HepG2 (cell line): Measurements from ENCODE around the gene CD8A. TPM values are rescaled to one million over a fixed set of nuclear protein-coding genes. Genes with fewer than 3 reads are reported as not detected.

Experiments used
- ATAC-seq: fragments of 200-7000 bp; cut with Tn5 transposase; 3 replicates; pipeline ENCODE4 v1.9.1; 2020; ENCODE audit warnings: mild to moderate bottlenecking, moderate library complexity
- BruUV-seq: library from RNA; stranded (reverse); fragments of 400-500 nt; replicated peaks from 2 replicates; lab custom pipeline; 2021; lab: Mats Ljungman, UMichigan
- CTCF ChIA-PET: fragments of 300-600 bp; formaldehyde crosslinking; extraction: SDS; loops from one replicate; lab custom pipeline; 2021; ENCODE audit warnings: low total read pairs, inconsistent platforms, low intra/inter-chr PET ratio; lab: Yijun Ruan, JAX
- POLR2A ChIA-PET: fragments of 350-600 bp; sonication (Branson Sonifier 250); formaldehyde crosslinking; loops from one replicate; lab custom pipeline; 2020; ENCODE audit warnings: antibody characterized with exemption, inconsistent platforms; lab: Yijun Ruan, JAX
- DNase-seq: peaks from one replicate; pipeline ENCODE4 v3.0.0-alpha.2; 2015; ENCODE audit warnings: low spot score
- FAIRE-seq: peaks from 3 replicates; lab custom pipeline; 2011; peaks lifted over from hg19 to GRCh38; lab: Jason Lieb, UNC
- H2AFZ ChIP-seq: one replicate; pipeline ENCODE4 v1.6.1; 2011; ENCODE audit warnings: low read length, inconsistent platforms
- H3K27ac ChIP-seq: fragments of 300-600 bp; 3 replicates; pipeline ENCODE4 v1.8.0; 2011; ENCODE audit warnings: mixed run types, mild to moderate bottlenecking, mixed read lengths, low read length, inconsistent platforms; ENCODE audit not compliant: insufficient read depth; ENCODE audit errors: extremely low read length
- H3K27me3 ChIP-seq, 2 experiments: fragments of 200-600 bp in 1 of 2; 2 replicates in 1 of 2; 3 replicates in 1 of 2; pipeline versions ENCODE4 v1.6.0 to v1.8.0; 2011; ENCODE audit warnings: low read length in 2 of 2, mild to moderate bottlenecking in 2 of 2, moderate library complexity in 2 of 2, inconsistent platforms in 1 of 2; ENCODE audit not compliant: insufficient read depth in 2 of 2, control insufficient read depth in 1 of 2
- H3K36me3 ChIP-seq, 2 experiments: fragments of 200-600 bp in 1 of 2; replicated peaks in 1 of 2; 2 replicates in 1 of 2; 3 replicates in 1 of 2; pipeline versions ENCODE4 v1.5.1 to v1.8.0; 2011; ENCODE audit warnings: low read length in 2 of 2, inconsistent platforms in 1 of 2; ENCODE audit not compliant: insufficient read depth in 2 of 2, control insufficient read depth in 1 of 2
- H3K4me1 ChIP-seq: 2 replicates; pipeline ENCODE4 v1.5.1; 2012; ENCODE audit warnings: low read length, inconsistent platforms; ENCODE audit not compliant: insufficient read depth
- H3K4me2 ChIP-seq: 2 replicates; pipeline ENCODE4 v1.6.0; 2011; ENCODE audit warnings: low read depth, low read length, inconsistent platforms
- H3K4me3 ChIP-seq, 3 experiments: fragments of 200-600 bp in 1 of 3; sonication (generic), shearing (Covaris generic) in 1 of 3; replicated peaks in 1 of 3; 2 replicates each; pipeline ENCODE4 v1.5.1; 2011 to 2016; ENCODE audit warnings: low read length in 3 of 3, inconsistent platforms in 2 of 3, low read depth in 2 of 3, mild to moderate bottlenecking in 2 of 3, control low read depth in 1 of 3, mixed read lengths in 1 of 3; ENCODE audit not compliant: insufficient read depth in 1 of 3
- H3K79me2 ChIP-seq: one replicate; pipeline ENCODE4 v1.6.1; 2011; ENCODE audit warnings: low read length, inconsistent platforms; ENCODE audit not compliant: insufficient read depth
- H3K9ac ChIP-seq: 2 replicates; pipeline ENCODE4 v1.6.0; 2011; ENCODE audit warnings: mild to moderate bottlenecking, low read depth, low read length, inconsistent platforms; ENCODE audit not compliant: insufficient read depth
- H3K9me3 ChIP-seq: 2 replicates; pipeline ENCODE4 v1.5.1; 2012; ENCODE audit warnings: mild to moderate bottlenecking, low read length
- H4K20me1 ChIP-seq: 2 replicates; pipeline ENCODE4 v1.6.0; 2011; ENCODE audit warnings: inconsistent platforms, mild to moderate bottlenecking, low read length, moderate library complexity; ENCODE audit not compliant: insufficient read depth
- GABPB1 ChIP-seq: IDR thresholded peaks from 2 replicates; pipeline ENCODE4 v1.6.1; 2016; ENCODE audit warnings: mild to moderate bottlenecking, missing genetic modification reagents, moderate library complexity, missing compliant biosample characterization
- MLXIP ChIP-seq: sonication (generic); formaldehyde crosslinking; IDR thresholded peaks from 2 replicates; pipeline ENCODE4 v1.9.0; 2021; ENCODE audit warnings: missing genetic modification reagents, borderline replicate concordance
- RXRB ChIP-seq: IDR thresholded peaks from 2 replicates; pipeline ENCODE4 v1.6.1; 2016; ENCODE audit warnings: borderline replicate concordance, missing genetic modification reagents, missing compliant biosample characterization
- SNAI1 ChIP-seq: sonication (generic); formaldehyde crosslinking; IDR thresholded peaks from 2 replicates; pipeline ENCODE4 v1.5.0; 2020; ENCODE audit warnings: mild to moderate bottlenecking, missing genetic modification reagents, borderline replicate concordance
- ZNF274 ChIP-seq: sonication (generic); formaldehyde crosslinking; IDR thresholded peaks from 2 replicates; pipeline ENCODE4 v1.5.1; 2020; ENCODE audit warnings: mild to moderate bottlenecking, missing genetic modification reagents
- WGBS: methylation state at CpG from one replicate; pipeline ENCODE4 v1.1.6; 2017; ENCODE audit warnings: low lambda C conversion rate; 5-methylcytosine and 5-hydroxymethylcytosine counted together
- in situ Hi-C: cut with HindIII; loops from 2 replicates; pipeline ENCODE4 v1.10.0; 2017; ENCODE audit warnings: low pct_unique_long_range_greater_than_20kb; ENCODE audit not compliant: extremely low pct_ligation_motif_present
- intact Hi-C: fragments of 100-400 bp; cut with micrococcal nuclease; formaldehyde crosslinking; loops from one replicate; pipeline ENCODE4 v1.10.0; 2022; ENCODE audit not compliant: unreplicated experiment
- polyA plus RNA-seq, 8 experiments: library from polyadenylated mRNA; depleted of rRNA in 3 of 8; stranded (reverse) in 7 of 8; unstranded in 1 of 8; fragments of >200 nt; fragmentation: Illumina TruSeq in 4 of 8; extraction: Trizol in 4 of 8; gene quantifications; 2 replicates each; pipeline versions ENCODE4 v1.2.1 to v1.2.3, GENCODE V29; 2011 to 2016; ENCODE audit warnings: low read depth in 4 of 8, missing spikeins in 1 of 8, mixed read lengths in 1 of 8; ENCODE audit not compliant: insufficient read depth in 1 of 8
- total RNA-seq, 5 experiments: library from RNA; depleted of rRNA; stranded (reverse); fragments of >200 nt; fragmentation: Illumina TruSeq; extraction: Trizol; gene quantifications; 2 replicates each; pipeline ENCODE4 v1.2.3, GENCODE V29; 2016; ENCODE audit warnings: low read depth in 1 of 5
- TF ChIP-seq, protein P1 (sequence below): sonication (generic); formaldehyde crosslinking; IDR thresholded peaks from 2 replicates; pipeline ENCODE4 v1.4.0; 2020; ENCODE audit warnings: missing genetic modification reagents
- TF ChIP-seq, protein P2 (sequence below): fragments of 450-650 bp; IDR thresholded peaks from 2 replicates; pipeline ENCODE4 v1.6.1; 2017
- TF ChIP-seq, protein P3 (sequence below): IDR thresholded peaks from 2 replicates; pipeline ENCODE4 v1.4.0; 2020; ENCODE audit warnings: mild to moderate bottlenecking, missing genetic modification reagents
- TF ChIP-seq, protein P4 (sequence below): fragments of 450-650 bp; IDR thresholded peaks from 2 replicates; pipeline ENCODE4 v1.6.1; 2017; ENCODE audit warnings: mild to moderate bottlenecking

CD8A gene
- total and polyA plus RNA-seq, 2 of the 13 experiments (the other 11 are each of a cell fraction or from before 2014, with no cell fraction given), result 0.09 TPM; not detected in 1

GRCh38 chr2:86831537-86831936 is 40.8 kb upstream of the CD8A start (continued):
- no peak for TF ChIP-seq MLXIP (CRISPR knock-in tag)
- TF ChIP-seq, protein P1, sequence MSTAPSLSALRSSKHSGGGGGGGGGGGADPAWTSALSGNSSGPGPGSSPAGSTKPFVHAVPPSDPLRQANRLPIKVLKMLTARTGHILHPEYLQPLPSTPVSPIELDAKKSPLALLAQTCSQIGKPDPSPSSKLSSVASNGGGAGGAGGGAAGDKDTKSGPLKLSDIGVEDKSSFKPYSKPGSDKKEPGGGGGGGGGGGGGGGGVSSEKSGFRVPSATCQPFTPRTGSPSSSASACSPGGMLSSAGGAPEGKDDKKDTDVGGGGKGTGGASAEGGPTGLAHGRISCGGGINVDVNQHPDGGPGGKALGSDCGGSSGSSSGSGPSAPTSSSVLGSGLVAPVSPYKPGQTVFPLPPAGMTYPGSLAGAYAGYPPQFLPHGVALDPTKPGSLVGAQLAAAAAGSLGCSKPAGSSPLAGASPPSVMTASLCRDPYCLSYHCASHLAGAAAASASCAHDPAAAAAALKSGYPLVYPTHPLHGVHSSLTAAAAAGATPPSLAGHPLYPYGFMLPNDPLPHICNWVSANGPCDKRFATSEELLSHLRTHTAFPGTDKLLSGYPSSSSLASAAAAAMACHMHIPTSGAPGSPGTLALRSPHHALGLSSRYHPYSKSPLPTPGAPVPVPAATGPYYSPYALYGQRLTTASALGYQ (CRISPR knock-in tag), result no peak

GRCh38 chr2:86826951-86827350 is 36.2 kb upstream of the CD8A start:
- in situ Hi-C loops, result no loop called here
- Histone ChIP-seq H3K79me2 (no peaks in the 10 kb centered on the region), H2AFZ (no peak overlapping the region), H3K27ac (no peak overlapping the region), H3K36me3 (no peaks in the 10 kb centered on the region), H3K27me3 (peaks cover 0 to 26% of the 10 kb centered on the region in 2 experiments; a peak in 3 of 5 replicates), H3K4me3 (no peak overlapping the region), H3K4me2 (no peak overlapping the region), H3K9me3 (peaks cover 11% of the 10 kb centered on the region), H3K9ac (no peak overlapping the region), H4K20me1 (no peaks in the 10 kb centered on the region), H3K4me1 (peaks cover 15% of the 10 kb centered on the region)
- no peak for FAIRE-seq
- no peak for DNase-seq
- BruUV-seq, result no TSS peak
- 43% methylated on average over 4 of the region's 4 CpGs for WGBS
- ChIA-PET POLR2A (no interaction called here), CTCF (no interaction called here)
- intact Hi-C loops, result no loop called here
- no peak for ATAC-seq
- TF ChIP-seq RXRB (CRISPR knock-in tag) (no peak), SNAI1 (CRISPR knock-in tag) (no peak), ZNF274 (CRISPR knock-in tag) (no peak), GABPB1 (CRISPR knock-in tag) (no peak)
- TF ChIP-seq, protein P2, sequence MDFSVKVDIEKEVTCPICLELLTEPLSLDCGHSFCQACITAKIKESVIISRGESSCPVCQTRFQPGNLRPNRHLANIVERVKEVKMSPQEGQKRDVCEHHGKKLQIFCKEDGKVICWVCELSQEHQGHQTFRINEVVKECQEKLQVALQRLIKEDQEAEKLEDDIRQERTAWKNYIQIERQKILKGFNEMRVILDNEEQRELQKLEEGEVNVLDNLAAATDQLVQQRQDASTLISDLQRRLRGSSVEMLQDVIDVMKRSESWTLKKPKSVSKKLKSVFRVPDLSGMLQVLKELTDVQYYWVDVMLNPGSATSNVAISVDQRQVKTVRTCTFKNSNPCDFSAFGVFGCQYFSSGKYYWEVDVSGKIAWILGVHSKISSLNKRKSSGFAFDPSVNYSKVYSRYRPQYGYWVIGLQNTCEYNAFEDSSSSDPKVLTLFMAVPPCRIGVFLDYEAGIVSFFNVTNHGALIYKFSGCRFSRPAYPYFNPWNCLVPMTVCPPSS, result no peak
- TF ChIP-seq, protein P3, sequence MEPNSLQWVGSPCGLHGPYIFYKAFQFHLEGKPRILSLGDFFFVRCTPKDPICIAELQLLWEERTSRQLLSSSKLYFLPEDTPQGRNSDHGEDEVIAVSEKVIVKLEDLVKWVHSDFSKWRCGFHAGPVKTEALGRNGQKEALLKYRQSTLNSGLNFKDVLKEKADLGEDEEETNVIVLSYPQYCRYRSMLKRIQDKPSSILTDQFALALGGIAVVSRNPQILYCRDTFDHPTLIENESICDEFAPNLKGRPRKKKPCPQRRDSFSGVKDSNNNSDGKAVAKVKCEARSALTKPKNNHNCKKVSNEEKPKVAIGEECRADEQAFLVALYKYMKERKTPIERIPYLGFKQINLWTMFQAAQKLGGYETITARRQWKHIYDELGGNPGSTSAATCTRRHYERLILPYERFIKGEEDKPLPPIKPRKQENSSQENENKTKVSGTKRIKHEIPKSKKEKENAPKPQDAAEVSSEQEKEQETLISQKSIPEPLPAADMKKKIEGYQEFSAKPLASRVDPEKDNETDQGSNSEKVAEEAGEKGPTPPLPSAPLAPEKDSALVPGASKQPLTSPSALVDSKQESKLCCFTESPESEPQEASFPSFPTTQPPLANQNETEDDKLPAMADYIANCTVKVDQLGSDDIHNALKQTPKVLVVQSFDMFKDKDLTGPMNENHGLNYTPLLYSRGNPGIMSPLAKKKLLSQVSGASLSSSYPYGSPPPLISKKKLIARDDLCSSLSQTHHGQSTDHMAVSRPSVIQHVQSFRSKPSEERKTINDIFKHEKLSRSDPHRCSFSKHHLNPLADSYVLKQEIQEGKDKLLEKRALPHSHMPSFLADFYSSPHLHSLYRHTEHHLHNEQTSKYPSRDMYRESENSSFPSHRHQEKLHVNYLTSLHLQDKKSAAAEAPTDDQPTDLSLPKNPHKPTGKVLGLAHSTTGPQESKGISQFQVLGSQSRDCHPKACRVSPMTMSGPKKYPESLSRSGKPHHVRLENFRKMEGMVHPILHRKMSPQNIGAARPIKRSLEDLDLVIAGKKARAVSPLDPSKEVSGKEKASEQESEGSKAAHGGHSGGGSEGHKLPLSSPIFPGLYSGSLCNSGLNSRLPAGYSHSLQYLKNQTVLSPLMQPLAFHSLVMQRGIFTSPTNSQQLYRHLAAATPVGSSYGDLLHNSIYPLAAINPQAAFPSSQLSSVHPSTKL (CRISPR knock-in tag), result no peak
- TF ChIP-seq, protein P4, sequence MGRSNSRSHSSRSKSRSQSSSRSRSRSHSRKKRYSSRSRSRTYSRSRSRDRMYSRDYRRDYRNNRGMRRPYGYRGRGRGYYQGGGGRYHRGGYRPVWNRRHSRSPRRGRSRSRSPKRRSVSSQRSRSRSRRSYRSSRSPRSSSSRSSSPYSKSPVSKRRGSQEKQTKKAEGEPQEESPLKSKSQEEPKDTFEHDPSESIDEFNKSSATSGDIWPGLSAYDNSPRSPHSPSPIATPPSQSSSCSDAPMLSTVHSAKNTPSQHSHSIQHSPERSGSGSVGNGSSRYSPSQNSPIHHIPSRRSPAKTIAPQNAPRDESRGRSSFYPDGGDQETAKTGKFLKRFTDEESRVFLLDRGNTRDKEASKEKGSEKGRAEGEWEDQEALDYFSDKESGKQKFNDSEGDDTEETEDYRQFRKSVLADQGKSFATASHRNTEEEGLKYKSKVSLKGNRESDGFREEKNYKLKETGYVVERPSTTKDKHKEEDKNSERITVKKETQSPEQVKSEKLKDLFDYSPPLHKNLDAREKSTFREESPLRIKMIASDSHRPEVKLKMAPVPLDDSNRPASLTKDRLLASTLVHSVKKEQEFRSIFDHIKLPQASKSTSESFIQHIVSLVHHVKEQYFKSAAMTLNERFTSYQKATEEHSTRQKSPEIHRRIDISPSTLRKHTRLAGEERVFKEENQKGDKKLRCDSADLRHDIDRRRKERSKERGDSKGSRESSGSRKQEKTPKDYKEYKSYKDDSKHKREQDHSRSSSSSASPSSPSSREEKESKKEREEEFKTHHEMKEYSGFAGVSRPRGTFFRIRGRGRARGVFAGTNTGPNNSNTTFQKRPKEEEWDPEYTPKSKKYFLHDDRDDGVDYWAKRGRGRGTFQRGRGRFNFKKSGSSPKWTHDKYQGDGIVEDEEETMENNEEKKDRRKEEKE, result no peak
